Activated naive CD8-positive, alpha-beta T cell treated with anti-CD3 and anti-CD28 coated beads, Interleukin-2, amount 50 U/mL, for 16 hours (primary cell): ENCODE measurements around the gene CDH11.

Experiments
- DNase-seq: peaks from one replicate; pipeline ENCODE4 v3.0.0-alpha.2; 2020; ENCODE audit warnings: low read depth, low spot score

CDH11 gene

GRCh38 chr16:65117811-65118448, 3.9 kb downstream of the CDH11 start:
- no peak for DNase-seq

GRCh38 chr16:65116818-65117430, 4.9 kb downstream of the CDH11 start:
- no peak for DNase-seq

GRCh38 chr16:65116216-65116615, 5.6 kb downstream of the CDH11 start:
- DNase-seq: no peak

- DNase-seq: no peak
Measured at GRCh38 chr16:65114527-65114926, 7.3 kb downstream of the CDH11 start.

GRCh38 chr16:65113441-65113840, 8.4 kb downstream of the CDH11 start:
- DNase-seq: no peak

GRCh38 chr16:65111306-65111705, 10.6 kb downstream of the CDH11 start:
- no peak for DNase-seq

- no peak for DNase-seq
Measured at GRCh38 chr16:65106757-65107156, 15.1 kb downstream of the CDH11 start.

- DNase-seq: no peak
Measured at GRCh38 chr16:65105171-65105570, 16.7 kb downstream of the CDH11 start.

- no peak for DNase-seq
Measured at GRCh38 chr16:65104471-65104870, 17.4 kb downstream of the CDH11 start.

- DNase-seq: no peak
Measured at GRCh38 chr16:65102326-65102725, 19.5 kb downstream of the CDH11 start.

GRCh38 chr16:65101009-65101408, 20.9 kb downstream of the CDH11 start:
- DNase-seq: no peak

GRCh38 chr16:65099607-65100006, 22.3 kb downstream of the CDH11 start:
- DNase-seq: no peak

- no peak for DNase-seq
Measured at GRCh38 chr16:65098916-65099315, 22.9 kb downstream of the CDH11 start.

- DNase-seq: no peak
Measured at GRCh38 chr16:65097296-65097695, 24.6 kb downstream of the CDH11 start.

GRCh38 chr16:65095906-65096305, 26.0 kb downstream of the CDH11 start:
- no peak for DNase-seq

- DNase-seq: no peak
Measured at GRCh38 chr16:65095090-65095728, 26.7 kb downstream of the CDH11 start.

GRCh38 chr16:65094009-65094408, 27.9 kb downstream of the CDH11 start:
- DNase-seq: no peak

GRCh38 chr16:65083164-65083857, 38.6 kb downstream of the CDH11 start:
- DNase-seq: no peak

GRCh38 chr16:65079549-65079948, 42.3 kb downstream of the CDH11 start:
- no peak for DNase-seq

- DNase-seq: no peak
Measured at GRCh38 chr16:65077181-65077580, 44.7 kb downstream of the CDH11 start.

GRCh38 chr16:65075877-65076276, 46.0 kb downstream of the CDH11 start:
- no peak for DNase-seq

- DNase-seq: no peak
Measured at GRCh38 chr16:65071433-65072311, 50.2 kb downstream of the CDH11 start.
